ENCODE data around the gene PGBD5.

The PGBD5 gene

DNA sequence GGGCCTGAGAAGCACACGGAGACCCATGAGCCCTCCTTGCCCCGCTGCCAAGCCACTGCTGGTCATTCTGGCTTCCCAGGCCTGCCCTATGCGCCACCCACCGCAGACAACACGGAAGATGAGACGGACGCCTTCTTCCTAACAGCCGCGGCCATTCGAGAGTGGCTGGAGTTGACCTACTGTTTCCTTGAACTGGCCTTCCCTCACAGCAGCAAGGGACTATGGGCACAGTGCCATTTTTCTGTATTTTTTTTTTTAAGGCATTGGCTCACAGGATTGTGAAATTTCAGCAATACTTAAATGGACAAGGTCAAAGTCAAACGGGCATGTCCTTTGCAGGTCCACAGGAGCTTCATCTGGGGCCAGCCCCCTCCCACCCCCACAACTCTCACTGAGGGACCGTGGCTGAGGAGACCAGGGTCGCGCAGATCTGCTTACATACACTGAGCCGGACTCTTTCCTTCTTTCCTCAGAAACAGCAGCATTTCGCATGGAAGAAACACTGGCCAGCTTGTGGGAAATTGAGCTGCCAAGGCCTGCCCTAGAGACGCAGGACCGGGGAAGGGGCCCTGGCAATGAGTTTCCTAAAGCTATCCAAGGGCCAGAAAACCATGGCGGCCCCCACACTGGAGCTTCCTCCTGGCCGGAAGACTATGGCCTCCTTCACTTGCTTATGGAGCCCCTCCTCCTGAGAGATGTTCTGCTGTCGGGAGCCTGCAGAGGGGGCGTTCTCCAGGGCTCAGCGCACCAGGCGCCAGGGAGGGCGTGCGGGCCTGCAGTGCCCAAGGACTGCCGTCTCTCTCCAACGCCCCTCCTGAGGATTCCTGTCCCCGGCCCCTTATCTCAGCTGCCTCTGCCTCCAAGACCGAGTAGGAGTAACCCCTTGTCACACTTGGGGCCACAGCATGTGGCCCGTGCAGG lies 98.9 kb downstream of the PGBD5 start:
- DNase-seq (ENCODE audit: low read depth in 3 of 3, low spot score in 1 of 3), result no peak

DNA sequence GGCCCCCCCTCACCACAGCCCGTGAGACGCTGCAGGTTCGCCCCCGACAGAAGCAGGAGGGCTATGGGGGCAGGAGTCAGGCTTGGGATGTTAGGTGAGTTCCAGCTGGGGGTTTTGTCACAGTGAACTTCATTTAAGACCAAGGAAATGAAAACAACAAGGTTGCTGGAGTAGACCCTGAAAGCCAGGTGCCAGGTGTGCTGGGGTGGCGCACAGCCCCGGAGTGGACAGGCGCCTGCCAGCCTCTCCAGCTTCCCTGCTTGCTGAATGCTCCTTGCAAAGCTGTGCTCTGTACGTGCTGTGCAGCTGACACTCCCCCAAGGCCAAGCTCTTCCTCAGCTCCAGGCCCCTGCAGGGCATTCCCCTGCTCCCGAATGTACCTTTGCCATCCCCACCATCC lies 102.4 kb downstream of the PGBD5 start:
- no peak for DNase-seq (ENCODE audit: low read depth in 3 of 3, low spot score in 1 of 3)

DNA sequence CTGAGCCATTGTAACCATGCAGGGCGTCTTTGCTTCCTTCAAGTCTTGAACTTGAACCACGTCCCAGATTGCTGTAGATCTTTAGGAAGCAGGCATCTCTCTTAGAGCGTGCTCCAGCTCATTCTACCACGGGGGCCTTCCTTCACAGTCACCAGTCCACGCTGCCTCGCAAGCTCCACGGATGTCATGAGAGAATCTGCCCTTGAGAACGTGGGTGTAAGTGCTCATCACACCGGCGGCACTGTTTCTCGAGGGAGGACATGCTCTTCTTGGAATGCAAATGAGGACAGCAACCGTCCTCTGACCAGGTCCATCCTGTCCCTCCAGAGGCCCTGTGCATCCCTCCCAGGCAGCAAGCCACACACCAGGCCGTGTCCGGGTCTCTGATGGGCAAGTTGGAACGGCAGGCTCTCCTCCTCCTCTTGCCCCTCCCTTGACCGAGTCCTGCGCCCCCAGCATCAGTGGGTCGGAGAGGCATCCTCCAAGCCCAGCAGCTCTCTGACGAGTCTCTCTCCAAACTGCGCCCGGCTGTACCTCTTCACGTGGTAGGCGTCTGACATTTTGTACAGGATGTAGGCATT lies 103.1 kb downstream of the PGBD5 start:
- no peak for DNase-seq (ENCODE audit: low read depth in 3 of 3, low spot score in 1 of 3)

DNA sequence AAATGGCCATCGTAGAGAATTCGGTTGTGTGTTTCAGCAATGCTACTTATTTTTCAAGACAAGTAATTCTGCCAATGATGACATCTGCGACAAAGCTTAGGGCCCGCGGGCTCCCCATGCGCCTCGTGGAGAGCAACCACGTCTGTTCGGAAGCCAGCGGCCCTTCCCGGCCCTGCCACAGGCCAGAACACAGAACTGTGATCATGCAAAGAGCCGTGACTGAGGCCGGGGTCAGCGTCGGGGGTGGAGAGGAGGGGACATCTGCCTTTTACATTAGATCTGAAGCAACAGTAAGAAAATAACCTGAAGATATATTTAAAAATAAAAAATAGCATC lies 103.7 kb downstream of the PGBD5 start:
- DNase-seq (ENCODE audit: low read depth in 3 of 3, low spot score in 1 of 3), result no peak

DNA sequence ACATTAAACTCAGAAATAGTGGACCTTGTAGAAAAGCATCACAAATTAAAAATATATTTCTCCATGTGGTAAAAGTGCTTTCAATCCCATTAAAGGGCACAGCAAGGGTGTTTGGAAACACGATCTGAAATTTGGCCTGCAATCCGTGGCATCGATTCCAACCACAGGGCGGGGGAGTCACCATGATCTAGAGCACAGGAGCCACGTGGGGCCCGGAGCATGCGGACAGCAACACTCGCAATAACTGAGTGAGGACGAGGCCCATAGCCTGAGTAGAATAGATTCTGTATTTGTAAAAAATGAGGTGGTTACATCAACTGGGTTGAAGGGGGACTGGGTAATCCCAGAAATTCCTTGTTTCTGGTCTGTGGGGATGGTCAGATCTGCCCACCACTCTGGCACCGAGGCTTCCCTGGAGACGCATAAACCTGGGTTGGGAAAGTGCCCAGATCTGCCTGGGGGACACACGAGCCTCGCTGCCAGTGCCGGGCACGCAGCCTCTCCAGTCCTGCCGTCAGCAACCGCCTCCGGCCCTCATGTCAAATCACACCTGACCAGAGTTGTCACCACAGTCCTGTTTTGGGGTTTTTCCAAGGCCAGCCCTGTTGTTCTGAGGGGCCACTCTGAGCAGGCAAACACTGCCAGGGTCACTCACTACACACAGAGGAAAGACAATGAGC lies 104.3 kb downstream of the PGBD5 start:
- no peak for DNase-seq (ENCODE audit: low read depth in 3 of 3, low spot score in 1 of 3)

DNA sequence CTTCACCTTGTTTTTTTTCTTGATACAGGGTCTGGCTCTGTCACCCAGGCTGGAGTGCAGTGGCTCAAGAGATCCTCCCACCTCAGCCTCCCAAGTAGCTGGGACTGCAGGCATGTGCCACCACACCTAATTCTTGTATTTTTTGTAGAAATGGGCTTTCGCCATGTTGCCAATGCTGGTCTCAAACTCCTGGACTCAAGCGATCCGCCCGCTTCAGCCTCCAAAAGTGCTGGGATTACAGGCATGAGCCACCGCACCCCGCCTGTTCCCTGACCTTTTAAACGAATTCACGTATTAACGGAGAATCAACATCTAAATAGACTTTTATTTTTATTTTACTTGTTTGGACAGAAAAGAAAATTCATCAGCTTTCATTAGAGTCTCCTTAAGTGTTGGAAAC lies 104.8 kb downstream of the PGBD5 start:
- DNase-seq (ENCODE audit: low read depth in 3 of 3, low spot score in 1 of 3), result no peak

DNA sequence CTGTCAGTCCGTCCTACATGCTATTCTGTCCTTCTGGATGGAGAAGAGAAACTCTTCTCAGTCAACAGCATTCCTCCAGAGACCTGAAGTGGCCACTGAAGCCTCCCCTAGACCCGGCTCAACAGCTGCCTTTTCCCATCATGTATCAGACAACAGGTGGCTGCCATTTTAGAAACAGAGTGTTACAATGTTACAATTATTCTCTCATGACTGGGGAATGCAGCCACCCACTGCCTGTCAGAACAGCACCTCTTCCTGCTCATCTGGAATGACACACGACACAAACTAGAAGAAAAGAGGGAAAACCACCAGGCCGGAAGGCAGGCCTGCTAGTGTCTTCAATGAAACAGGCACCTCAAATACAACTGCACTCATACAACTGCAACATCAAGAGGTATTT lies 105.3 kb downstream of the PGBD5 start:
- no peak for DNase-seq (ENCODE audit: low read depth in 3 of 3, low spot score in 1 of 3)

DNA sequence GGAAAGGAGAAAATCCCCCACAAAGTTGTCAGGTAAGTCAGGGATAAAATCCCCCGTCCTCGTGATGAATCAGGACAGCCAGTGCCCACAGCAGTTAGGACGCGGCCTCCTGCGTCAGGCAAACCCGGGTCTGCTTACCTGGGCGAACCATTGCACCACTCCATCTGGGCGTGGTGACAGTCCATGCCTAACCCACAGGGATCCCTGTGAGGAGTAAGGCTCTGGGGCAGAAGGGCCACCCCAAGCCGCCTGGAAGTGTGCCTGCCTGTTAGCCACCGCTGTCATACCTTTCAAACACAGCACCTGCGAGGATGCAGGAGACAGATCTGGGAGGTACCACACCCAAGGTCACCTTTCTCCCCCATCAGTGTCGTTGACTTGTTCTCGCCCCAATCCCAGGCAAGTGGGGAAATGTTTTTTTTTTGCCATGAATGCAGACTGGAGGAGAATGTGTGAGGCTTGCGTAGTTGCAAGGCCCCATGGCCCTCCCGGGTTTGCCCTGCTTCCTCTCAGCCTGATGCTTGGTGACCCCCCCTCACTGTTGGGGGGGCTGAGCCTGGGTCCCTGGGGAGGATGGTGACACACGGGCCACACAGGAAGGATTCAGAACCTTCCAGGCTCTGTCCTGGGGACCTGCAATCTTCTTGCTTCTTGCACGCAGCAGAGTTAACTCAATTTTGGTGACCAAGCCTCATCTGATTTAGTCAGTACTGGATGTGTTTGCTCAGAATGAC lies 107.0 kb downstream of the PGBD5 start:
- DNase-seq (ENCODE audit: low read depth in 3 of 3, low spot score in 1 of 3), result no peak

DNA sequence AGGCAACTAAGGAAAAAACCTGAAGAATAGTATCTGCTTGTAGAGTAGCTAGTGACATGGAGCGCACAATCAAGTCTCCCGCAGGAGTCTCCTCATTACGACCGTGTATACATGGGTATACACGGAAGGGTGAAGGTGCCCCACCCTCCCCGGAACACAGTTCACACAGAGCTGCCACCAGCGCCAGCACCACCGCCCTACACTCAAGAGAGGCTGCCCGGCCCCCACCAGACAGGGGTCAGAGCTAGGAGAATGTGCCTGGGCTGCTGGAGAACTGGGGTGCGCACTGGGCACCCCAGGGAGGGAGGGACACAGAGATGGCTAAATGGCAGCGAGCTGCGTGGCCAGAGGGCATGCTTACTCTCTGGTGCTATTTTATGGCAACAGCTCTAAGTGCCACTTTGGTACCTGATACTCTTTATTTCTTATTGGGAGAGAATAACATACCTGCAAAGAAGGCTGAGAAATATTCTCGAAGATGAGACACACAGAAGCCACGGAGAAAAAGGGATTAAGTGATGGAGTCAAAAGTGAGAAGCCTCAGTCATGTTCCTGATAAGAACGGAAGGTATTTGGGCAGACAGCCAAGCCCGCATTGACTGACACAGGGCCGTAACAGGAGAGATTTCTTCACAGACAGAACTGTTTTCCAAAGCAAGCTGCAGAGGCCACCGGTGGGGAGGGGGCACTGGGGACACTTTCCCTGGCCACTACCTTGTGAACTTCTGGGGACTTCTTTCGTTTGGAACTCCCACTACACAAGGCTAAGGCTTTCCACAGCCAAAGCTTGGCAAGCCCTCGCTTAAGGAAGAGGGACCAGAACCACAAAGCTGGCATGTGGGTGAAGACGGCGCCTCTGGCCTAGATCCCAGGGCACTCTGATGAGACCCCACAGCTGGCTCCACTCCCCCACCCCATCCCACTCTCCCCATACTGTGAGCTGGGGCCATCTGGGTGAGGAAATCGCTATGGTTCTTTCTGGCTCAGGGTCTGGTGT lies 108.0 kb downstream of the PGBD5 start:
- DNase-seq (ENCODE audit: low read depth in 3 of 3, low spot score in 1 of 3), result no peak

DNA sequence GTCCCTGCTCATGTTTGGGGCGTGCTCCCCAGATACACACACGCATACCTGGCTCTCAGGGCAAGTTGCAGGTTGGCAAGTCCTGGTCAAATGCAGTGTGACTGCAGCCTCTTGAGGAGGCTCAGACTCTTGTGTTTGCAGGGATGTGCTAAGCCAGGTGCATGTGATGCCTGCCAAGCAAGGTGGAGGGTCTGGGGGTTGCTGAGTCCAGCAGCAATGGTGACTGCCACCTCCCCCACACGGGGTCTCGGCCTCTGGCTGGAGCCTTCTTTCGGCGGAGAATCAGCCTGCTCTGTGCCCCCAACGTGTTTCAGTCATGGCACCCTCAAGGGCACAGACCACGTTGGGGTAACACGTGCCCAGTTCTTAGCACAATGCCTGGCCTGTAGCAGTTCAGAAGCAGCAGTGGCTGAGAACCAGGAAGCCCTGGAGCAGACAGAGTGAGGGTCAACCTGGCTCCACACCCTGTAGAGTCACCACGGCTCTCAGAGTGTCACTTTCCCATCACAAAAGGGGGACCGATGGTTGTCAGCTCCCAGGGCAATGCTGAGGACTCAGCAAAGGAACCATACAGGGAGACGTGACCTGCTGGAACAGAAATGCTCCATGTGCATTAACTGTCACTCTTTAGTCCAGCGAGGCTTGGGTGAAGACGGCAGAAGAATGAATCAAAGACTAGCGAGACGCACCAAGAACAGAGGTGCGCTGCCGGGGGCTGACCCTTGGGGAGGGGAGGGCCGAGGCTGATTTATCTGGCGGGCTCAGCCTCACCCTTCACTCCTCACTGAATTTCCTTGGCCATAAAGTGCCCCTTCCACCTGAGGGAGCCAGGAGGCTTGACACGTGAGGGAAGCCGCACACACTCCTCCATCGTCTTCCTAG lies 109.0 kb downstream of the PGBD5 start:
- no peak for DNase-seq (ENCODE audit: low read depth in 3 of 3, low spot score in 1 of 3)

DNA sequence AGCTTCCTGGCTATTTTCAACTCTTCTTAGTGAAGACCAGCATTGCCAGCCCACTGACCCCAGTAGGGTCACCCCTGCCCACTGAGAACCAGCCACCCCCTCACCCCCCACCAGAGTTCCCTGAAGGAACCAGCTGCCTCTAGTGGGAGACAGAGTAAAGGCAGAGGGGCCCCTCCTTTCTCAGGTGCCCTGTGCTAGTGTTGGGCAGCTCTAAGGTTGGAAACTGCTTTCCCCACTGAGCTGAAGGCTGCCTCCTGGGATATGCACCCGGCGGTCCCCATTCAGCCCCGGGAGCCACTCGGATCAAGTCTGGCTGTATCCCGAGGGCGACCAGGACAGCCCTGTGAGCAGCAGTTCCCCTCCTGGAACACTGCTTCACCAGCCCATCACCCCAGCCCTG lies 111.0 kb downstream of the PGBD5 start:
- no peak for DNase-seq (ENCODE audit: low read depth in 3 of 3, low spot score in 1 of 3)

DNA sequence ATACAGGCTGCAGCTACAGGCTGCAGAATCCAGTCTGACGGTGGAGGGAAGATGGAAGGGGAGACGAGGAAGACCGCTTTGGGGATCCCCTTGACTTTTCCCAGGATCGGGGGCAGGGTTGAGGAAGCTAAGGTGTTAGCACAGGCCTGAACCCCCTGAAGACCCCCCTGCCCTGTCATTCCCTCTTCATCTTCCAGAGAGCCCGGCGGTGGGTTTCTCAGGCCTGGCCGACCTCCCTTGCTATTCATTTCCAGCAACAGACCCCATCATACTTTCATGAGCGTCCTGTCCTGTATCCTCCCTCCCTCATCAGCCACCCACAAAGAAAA lies 112.0 kb downstream of the PGBD5 start:
- no peak for DNase-seq (ENCODE audit: low read depth in 3 of 3, low spot score in 1 of 3)

DNA sequence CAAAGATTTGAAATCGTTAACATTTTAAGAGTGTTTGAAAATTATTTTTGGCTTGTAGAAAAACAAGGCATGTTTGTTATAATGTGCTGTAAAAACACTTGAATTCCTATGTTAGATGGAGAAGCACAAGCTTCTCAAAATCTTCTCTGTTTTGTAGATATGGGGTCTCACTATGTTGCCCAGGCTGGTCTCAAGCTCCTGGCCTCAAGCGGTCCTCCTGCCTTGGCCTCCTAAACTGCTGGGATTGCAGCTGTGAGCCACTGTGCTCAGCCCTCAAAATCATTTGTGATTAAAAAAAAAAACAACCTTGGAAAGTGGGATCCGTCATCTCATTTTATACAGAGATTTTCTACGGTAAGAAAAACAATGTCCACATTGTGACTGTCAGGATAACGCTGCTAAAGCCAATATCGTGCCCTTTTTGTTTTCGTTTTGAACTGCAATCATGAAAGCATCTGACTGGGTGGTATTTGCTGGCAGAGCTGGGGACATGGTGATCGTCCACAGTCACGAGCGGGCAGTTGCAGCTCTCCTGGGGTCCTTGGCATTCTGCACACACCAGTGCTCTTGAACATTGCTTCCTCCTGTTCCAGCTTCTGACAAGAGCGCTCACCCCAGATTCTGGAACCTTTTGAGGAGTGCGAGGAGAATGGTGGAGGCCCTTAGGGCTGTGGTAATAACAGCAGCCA lies 112.5 kb downstream of the PGBD5 start:
- no peak for DNase-seq (ENCODE audit: low read depth in 3 of 3, low spot score in 1 of 3)

DNA sequence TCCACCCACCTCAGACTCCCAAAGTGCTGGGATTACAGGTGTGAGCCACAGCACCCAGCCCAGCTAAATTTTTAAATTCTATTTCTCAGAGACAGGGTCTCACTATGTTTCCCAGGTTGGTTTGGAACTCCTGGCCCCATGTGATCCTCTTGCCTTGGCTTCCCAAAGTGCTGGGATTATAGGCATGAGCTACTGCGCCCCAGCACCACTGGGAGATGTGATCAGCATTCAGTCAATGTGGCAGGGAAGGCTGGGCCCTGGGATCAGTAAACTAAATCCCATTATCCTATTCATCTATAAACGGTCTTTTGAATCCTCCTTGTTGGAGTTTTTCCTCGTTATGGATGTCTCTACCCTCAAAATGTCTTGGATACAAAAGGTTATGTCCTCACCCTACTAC lies 113.5 kb downstream of the PGBD5 start:
- DNase-seq (ENCODE audit: low read depth in 3 of 3, low spot score in 1 of 3), result no peak

DNA sequence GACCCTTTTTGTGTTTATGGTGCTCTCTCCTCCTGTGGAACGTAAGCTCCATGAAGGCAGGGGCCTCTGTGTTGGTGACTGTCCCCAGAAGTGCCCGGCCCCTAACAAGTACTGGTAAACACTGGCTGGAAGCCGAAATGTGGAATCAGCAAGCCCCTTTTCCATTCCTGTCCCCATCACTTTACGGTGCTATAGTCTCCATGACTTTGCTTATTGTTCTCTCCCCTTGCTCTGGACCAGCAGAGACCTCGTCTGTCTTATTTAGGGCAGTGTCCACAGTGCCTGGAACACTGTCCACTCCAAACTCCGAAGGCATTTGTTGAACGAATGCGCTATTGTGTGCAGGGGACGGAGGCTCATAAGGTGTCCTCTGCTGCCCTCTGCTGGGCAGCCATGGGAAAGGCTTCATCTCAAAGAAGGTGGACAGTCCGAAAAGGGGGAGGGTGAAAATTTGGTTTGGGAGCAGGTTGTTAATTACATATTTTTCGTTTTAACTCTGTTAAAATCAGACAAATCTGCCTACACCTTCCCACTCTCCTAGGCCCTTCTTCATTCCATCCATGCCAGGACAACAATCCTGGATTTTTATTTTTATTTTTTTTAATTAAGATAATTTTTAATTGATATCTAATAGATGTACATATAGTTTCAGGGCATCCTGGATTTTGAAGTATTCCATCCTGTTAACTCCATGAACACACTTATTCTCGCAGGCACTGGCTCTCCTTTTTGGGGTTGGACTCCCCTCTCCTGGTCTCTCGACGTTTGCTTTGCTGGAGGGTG lies 115.6 kb downstream of the PGBD5 start:
- DNase-seq (ENCODE audit: low read depth in 3 of 3, low spot score in 1 of 3), result peak in 2 of 3 donors; percentile 37 to 61

DNA sequence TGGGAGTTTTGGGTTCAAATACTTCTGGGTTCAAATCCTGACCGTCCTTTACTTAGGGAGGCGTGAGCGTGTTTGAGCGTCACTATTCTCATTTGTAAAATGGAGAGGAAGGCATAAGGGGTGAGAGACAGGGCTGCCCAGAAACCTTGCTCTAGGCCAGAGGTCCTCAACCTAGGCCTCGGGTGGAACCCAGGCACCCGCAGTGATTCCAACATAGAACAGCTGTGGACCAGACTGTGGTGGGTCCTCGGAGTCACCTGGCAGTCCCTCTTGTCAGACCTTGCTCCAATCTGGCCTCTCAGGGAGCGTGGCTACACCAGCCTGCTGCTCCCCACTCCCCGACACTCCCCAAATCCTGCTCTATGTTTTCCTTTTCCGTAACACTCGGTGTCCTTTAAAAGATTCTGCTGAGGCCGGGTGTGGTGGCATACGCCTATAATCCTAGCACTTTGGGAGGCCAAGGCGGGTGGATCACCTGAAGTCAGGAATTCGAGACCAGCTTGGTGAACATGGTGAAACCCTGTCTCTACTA lies 116.4 kb downstream of the PGBD5 start:
- no peak for DNase-seq (ENCODE audit: low read depth in 3 of 3, low spot score in 1 of 3)

DNA sequence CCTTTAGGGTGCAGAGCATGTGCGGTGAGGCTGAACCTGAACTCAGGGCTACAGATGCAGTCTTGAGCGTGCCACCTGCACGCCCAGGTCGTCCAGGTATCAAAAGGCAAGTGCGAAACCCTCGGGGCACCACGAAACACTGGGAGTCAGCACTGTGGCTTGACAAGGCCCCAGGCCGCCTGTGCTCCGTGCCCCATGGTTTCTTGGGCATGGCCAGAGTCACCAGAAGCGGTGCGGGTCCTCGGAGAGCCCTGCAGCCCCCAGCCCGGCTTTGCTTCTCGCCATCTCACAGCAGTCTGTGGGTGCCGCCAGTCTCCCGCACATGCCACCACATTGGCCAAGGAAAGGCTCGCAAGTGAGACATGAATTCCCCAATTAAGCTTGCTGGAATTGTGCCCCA lies 117.3 kb downstream of the PGBD5 start:
- no peak for DNase-seq (ENCODE audit: low read depth in 3 of 3, low spot score in 1 of 3)

DNA sequence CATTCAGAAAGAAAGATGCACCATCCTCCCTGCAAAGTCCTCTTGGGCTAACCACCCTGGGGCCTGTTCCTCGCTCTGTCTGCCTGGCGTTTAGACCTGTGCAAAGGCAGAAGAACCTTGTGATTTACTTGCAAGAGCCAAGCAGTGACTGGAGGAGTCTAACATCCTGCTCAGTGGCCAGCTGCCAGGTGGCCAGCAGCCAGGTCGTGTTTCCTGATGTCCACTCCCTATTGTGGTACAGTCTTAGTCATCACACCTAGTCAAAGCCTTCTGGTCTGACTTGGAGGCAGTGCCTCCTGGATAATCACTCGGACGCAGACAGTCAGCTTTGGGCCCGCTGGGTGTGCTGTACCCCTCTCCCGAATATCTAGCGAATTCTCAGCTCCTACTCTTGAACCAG lies 118.1 kb downstream of the PGBD5 start:
- DNase-seq (ENCODE audit: low read depth in 3 of 3, low spot score in 1 of 3), result no peak

Data from stimulated activated CD4-positive, alpha-beta T cell treated with anti-CD3 and anti-CD28 coated beads, TNF-alpha, amount 100 ng/mL, for 1 hour (primary cell).